Skeletal muscle satellite cell (primary cell): ENCODE data around the gene LKAAEAR1.
A peak's percentile ranks its signal among the peaks of the same experiment; 100 is the strongest.
"Not testable (repeated sequence)": the region's sequence is repeated elsewhere in the genome, so short reads cannot be mapped to it uniquely, and the experiment has no call there.

Experiments
- H3K27me3 ChIP-seq: 2 replicates; pipeline ENCODE4 v1.7.0; 2013; ENCODE audit warnings: low read length; ENCODE audit not compliant: control insufficient read depth, insufficient read depth
- H3K36me3 ChIP-seq: 2 replicates; pipeline ENCODE4 v1.7.0; 2013; ENCODE audit warnings: mild to moderate bottlenecking, control low read depth, low read length; ENCODE audit not compliant: insufficient read depth
- H3K4me1 ChIP-seq: 2 replicates; pipeline ENCODE4 v1.7.0; 2013; ENCODE audit warnings: low read length; ENCODE audit not compliant: control insufficient read depth, insufficient read depth
- H3K4me2 ChIP-seq: 2 replicates; pipeline ENCODE4 v1.7.0; 2013; ENCODE audit warnings: mild to moderate bottlenecking, low read length
- H3K4me3 ChIP-seq: 2 replicates; pipeline ENCODE4 v1.7.0; 2013; ENCODE audit warnings: low read length
- H3K9ac ChIP-seq: 2 replicates; pipeline ENCODE4 v1.7.0; 2013; ENCODE audit warnings: mild to moderate bottlenecking, low read depth, low read length, moderate library complexity
- H3K9me3 ChIP-seq: replicated peaks from 2 replicates; pipeline ENCODE4 v1.7.0; 2013; ENCODE audit warnings: mild to moderate bottlenecking, control low read depth, low read length

The LKAAEAR1 gene

GRCh38 chr20:64091340-64091739 lies 7.1 kb upstream of the LKAAEAR1 start:
- Histone ChIP-seq H3K9me3 (no peaks in the 10 kb centered on the region), H3K4me1 (no peaks in the 10 kb centered on the region), H3K9ac (no peak overlapping the region), H3K27me3 (peaks cover 38% of the 10 kb centered on the region), H3K4me2 (no peak overlapping the region), H3K36me3 (no peaks in the 10 kb centered on the region), H3K4me3 (no peak overlapping the region)

GRCh38 chr20:64090165-64090564 lies 6.0 kb upstream of the LKAAEAR1 start:
- no peaks in the 10 kb centered on the region for H3K9me3 ChIP-seq
- no peaks in the 10 kb centered on the region for H3K36me3 ChIP-seq
- no peak overlapping the region for H3K9ac ChIP-seq
- H3K4me1 ChIP-seq: no peaks in the 10 kb centered on the region
- no peak overlapping the region for H3K4me3 ChIP-seq
- no peak overlapping the region for H3K4me2 ChIP-seq
- H3K27me3 ChIP-seq: peaks cover 50% of the 10 kb centered on the region

- not testable (repeated sequence) for H3K9ac ChIP-seq, H3K4me1 ChIP-seq, H3K4me2 ChIP-seq, H3K9me3 ChIP-seq, H3K36me3 ChIP-seq, H3K4me3 ChIP-seq
- peaks cover 65% of the 10 kb centered on the region for H3K27me3 ChIP-seq
These were observed 4.4 kb upstream of the LKAAEAR1 start for GRCh38 chr20:64088586-64088985.

DNA sequence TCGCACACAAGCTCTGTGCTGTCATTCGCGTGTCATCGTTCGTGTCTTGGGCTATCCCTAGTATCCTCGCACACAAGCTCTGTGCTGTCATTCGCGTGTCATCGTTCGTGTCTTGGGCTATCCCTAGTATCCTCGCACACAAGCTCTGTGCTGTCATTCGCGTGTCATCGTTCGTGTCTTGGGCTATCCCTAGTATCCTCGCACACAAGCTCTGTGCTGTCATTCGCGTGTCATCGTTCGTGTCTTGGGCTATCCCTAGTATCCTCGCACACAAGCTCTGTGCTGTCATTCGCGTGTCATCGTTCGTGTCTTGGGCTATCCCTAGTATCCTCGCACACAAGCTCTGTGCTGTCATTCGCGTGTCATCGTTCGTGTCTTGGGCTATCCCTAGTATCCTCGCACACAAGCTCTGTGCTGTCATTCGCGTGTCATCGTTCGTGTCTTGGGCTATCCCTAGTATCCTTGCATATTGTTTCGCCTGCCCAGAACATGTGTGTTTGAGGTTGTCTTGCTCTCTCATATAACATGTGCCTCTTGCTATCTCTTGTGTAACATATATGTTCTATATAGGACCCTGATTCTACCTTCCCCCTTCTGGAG lies 3.1 kb upstream of the LKAAEAR1 start:
- Histone ChIP-seq H3K27me3 (peaks cover 65% of the 10 kb centered on the region), H3K4me1 (peaks cover 12% of the 10 kb centered on the region)
- H3K36me3 ChIP-seq, H3K9ac ChIP-seq, H3K4me3 ChIP-seq, H3K4me2 ChIP-seq, H3K9me3 ChIP-seq: not testable (repeated sequence)

DNA sequence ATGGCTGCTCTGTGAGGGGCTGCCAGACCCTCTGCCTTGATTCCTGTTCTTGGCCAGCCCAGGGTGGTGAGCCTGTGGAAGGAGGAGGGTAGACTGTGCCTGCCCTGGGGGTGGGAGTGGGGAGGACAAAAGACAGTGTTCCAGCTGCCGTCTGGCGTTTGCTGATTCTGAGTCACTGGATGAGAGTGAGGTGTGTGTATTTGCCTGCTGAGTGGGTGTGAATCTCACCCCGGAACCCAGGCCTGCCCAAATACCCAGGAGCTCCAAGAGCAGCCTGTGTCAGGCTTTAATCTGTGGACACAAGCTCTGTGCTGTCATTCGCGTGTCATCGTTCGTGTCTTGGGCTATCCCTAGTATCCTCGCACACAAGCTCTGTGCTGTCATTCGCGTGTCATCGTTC lies 2.6 kb upstream of the LKAAEAR1 start:
- no peaks in the 10 kb centered on the region for H3K36me3 ChIP-seq
- H3K4me2 ChIP-seq: no peak overlapping the region
- no peaks in the 10 kb centered on the region for H3K9me3 ChIP-seq
- H3K4me1 ChIP-seq: peaks cover 12% of the 10 kb centered on the region
- H3K9ac ChIP-seq: no peak overlapping the region
- no peak overlapping the region for H3K4me3 ChIP-seq
- H3K27me3 ChIP-seq: peaks cover 62% of the 10 kb centered on the region

DNA sequence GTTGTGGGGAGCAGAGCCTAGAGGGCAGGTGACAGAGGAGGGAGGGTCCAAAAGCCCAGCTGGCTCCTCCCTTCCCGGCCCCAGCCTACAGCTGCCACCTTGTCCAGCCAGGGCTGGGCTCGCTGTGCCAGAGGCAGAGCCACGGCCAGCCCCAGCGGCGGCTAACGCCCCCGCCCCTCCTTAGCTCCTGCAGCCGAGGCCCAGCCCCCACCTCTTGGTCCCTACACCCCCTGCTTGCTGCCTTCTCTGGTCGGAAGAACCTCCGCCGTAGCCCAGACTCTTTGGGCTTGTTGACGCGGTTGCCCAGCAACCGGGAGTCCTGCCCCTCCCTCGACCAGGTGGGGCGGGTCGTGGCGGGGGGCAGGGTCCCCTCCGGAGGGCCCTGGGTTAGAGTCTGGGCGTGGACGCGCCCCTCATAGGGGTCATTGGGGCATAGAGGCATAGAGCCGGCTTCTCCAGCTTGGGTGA lies 521 bp upstream of the LKAAEAR1 start:
- Histone ChIP-seq H3K27me3 (peaks cover 54% of the 10 kb centered on the region), H3K9me3 (no peaks in the 10 kb centered on the region), H3K4me2 (no peak overlapping the region), H3K4me3 (no peak overlapping the region), H3K4me1 (peaks cover 19% of the 10 kb centered on the region), H3K9ac (no peak overlapping the region), H3K36me3 (no peaks in the 10 kb centered on the region)

GRCh38 chr20:64083378-64083803 lies 807 bp downstream of the LKAAEAR1 start:
- Histone ChIP-seq H3K36me3 (no peaks in the 10 kb centered on the region), H3K9me3 (no peaks in the 10 kb centered on the region), H3K9ac (no peak overlapping the region), H3K4me3 (peak overlapping the region; percentile 67), H3K4me1 (peaks cover 27% of the 10 kb centered on the region), H3K27me3 (peaks cover 42% of the 10 kb centered on the region), H3K4me2 (peak overlapping the region; percentile 86)

GRCh38 chr20:64082820-64083377 lies 1.3 kb downstream of the LKAAEAR1 start:
- Histone ChIP-seq H3K36me3 (no peaks in the 10 kb centered on the region), H3K4me1 (peaks cover 32% of the 10 kb centered on the region), H3K4me2 (peak overlapping the region; percentile 86), H3K9ac (no peak overlapping the region), H3K9me3 (no peaks in the 10 kb centered on the region), H3K4me3 (peak overlapping the region; percentile 59), H3K27me3 (peaks cover 38% of the 10 kb centered on the region)

DNA sequence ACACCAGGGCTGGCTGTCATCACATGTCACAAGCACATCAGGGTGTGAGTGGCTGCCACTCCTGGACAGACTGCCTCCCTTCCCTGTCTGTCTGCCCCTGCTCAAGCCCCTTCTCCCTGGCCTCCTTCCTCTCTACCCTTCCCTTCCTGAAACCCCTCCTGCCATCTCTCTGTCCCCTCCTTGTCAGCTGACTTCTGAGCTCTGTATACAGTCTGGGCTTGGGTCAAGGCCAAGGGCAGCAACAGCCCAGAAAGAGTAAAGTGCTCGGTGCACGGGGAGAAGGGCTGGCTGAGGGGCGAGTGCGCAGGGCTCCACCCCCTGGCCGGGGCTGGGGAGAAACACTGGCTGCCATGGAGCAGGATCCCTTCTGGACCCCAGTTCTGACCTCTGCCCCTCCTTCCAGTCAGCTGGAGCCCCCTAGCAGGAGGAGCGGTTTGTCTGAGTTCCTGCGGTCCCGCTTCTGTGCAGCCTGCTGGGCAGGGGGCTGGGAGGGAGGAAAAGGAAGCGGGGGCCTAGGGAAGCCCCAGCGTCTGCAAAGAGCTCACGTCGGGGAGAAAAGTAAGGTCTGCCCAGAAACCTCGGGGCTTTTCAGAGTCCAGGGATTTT lies 2.0 kb downstream of the LKAAEAR1 start:
- Histone ChIP-seq H3K4me3 (no peak overlapping the region), H3K9me3 (no peaks in the 10 kb centered on the region), H3K27me3 (peaks cover 38% of the 10 kb centered on the region), H3K36me3 (no peaks in the 10 kb centered on the region), H3K4me1 (peaks cover 37% of the 10 kb centered on the region), H3K4me2 (no peak overlapping the region), H3K9ac (no peak overlapping the region)

- Histone ChIP-seq H3K36me3 (no peaks in the 10 kb centered on the region), H3K4me3 (no peak overlapping the region), H3K4me2 (no peak overlapping the region), H3K9me3 (no peaks in the 10 kb centered on the region), H3K27me3 (peaks cover 35% of the 10 kb centered on the region), H3K4me1 (peaks cover 37% of the 10 kb centered on the region), H3K9ac (no peak overlapping the region)
These were observed 2.6 kb downstream of the LKAAEAR1 start for GRCh38 chr20:64081624-64081964.

DNA sequence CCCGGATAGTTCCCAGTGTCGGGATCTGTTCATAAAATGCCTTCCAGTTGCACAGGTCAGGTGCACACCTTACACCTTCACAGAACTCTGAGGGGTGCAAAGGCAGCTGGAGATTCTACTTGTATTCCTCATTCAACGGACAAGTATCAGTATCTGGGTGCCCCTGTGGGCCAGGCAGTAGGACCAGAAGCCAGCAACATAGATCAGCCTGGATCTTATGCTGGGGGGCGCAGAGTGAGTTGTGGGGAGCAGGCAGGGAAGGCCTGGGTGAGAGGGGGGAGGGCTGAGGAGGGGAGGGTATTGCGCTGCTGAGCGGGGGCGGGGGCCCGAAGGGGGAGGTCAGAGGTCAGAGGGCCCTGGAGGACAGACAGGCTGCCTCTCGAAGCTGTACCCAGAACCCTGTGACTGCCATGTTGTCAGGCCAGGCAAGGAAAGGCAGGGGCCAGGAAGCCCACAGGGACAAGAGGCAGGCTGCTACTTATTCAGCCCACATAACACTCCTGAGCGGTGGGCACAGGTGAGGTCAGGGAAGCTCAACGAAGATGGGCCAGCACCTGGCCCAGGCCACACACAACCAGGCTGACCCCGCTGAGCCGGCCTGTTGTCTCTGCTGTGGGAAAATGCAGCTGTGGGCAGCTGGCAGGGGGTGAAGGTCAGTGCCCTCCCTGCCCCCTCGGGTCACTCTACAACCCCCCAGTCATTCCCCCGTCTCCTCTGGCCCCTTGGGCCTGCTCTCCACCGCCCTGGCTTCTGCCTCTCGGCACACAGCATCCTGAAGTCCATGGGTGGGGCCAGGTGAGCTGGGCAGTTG lies 3.2 kb downstream of the LKAAEAR1 start:
- H3K4me3 ChIP-seq: no peak overlapping the region
- peaks cover 31% of the 10 kb centered on the region for H3K27me3 ChIP-seq
- no peaks in the 10 kb centered on the region for H3K36me3 ChIP-seq
- peak overlapping the region; percentile 82 for H3K4me2 ChIP-seq
- no peak overlapping the region for H3K9ac ChIP-seq
- no peaks in the 10 kb centered on the region for H3K9me3 ChIP-seq
- peaks cover 37% of the 10 kb centered on the region for H3K4me1 ChIP-seq
